Stimulated activated CD8-positive, alpha-beta memory T cell treated with anti-CD3 and anti-CD28 coated beads, Interleukin-7, amount 100 ng/mL, for 4 hours (primary cell): ENCODE measurements around the gene ACTG2.
A peak's percentile ranks its signal among the peaks of the same experiment; 100 is the strongest.
"Not testable (repeated sequence)": the region's sequence is repeated elsewhere in the genome, so short reads cannot be mapped to it uniquely, and the experiment has no call there.

Source experiments
- DNase-seq, 2 donors: peaks; one replicate each; pipeline ENCODE4 v3.0.0-alpha.2; 2020; ENCODE audit warnings: low read depth in 2 of 2

Gene ACTG2

GRCh38 chr2:73893764-73894474 is 1.1 kb downstream of the ACTG2 start:
- DNase-seq = no peak

- DNase-seq = no peak
Observed at GRCh38 chr2:73894475-73894850, 1.7 kb downstream of the ACTG2 start.

GRCh38 chr2:73894877-73895276 is 2.1 kb downstream of the ACTG2 start:
- no peak for DNase-seq

GRCh38 chr2:73895473-73895872 is 2.7 kb downstream of the ACTG2 start:
- DNase-seq = no peak

GRCh38 chr2:73896362-73897239 is 3.8 kb downstream of the ACTG2 start:
- DNase-seq = peak in 1 of 2 donors; percentile 19

GRCh38 chr2:73897240-73897583 is 4.4 kb downstream of the ACTG2 start:
- no peak for DNase-seq

GRCh38 chr2:73897934-73898333 is 5.1 kb downstream of the ACTG2 start:
- DNase-seq = no peak

- DNase-seq = no peak
Observed at GRCh38 chr2:73899801-73900336, 7.1 kb downstream of the ACTG2 start.

GRCh38 chr2:73901143-73901542 is 8.3 kb downstream of the ACTG2 start:
- DNase-seq = no peak

- DNase-seq = no peak
Observed at GRCh38 chr2:73902284-73902683, 9.5 kb downstream of the ACTG2 start.

GRCh38 chr2:73903313-73903712 is 10.5 kb downstream of the ACTG2 start:
- DNase-seq = no peak

GRCh38 chr2:73903949-73904613 is 11.3 kb downstream of the ACTG2 start:
- DNase-seq = not testable (repeated sequence)

GRCh38 chr2:73904952-73905351 is 12.1 kb downstream of the ACTG2 start:
- DNase-seq = no peak

GRCh38 chr2:73906847-73907505 is 14.2 kb downstream of the ACTG2 start:
- no peak for DNase-seq

- peak; percentile 40 to 45 for DNase-seq
Observed at GRCh38 chr2:73907840-73908452, 15.1 kb downstream of the ACTG2 start.

GRCh38 chr2:73908689-73909652 is 16.2 kb downstream of the ACTG2 start:
- no peak for DNase-seq

- DNase-seq = no peak
Observed at GRCh38 chr2:73910873-73911547, 18.2 kb downstream of the ACTG2 start.

- no peak for DNase-seq
Observed at GRCh38 chr2:73911548-73912208, 18.9 kb downstream of the ACTG2 start.

- no peak for DNase-seq
Observed at GRCh38 chr2:73913414-73914054, 20.7 kb downstream of the ACTG2 start.
